HepG2 (cell line): ENCODE measurements around the gene ALDH18A1. TPM values are rescaled to one million over a fixed set of nuclear protein-coding genes. Genes with fewer than 3 reads are reported as not detected.
A peak's percentile ranks its signal among the peaks of the same experiment; 100 is the strongest.

Source experiments
- CREB1 ChIP-seq, 2 experiments: fragments of 450-650 bp in 1 of 2; IDR thresholded peaks; 2 replicates each; pipeline ENCODE4 v1.6.1; 2016 to 2017; ENCODE audit warnings: control low read depth in 1 of 2, mild to moderate bottlenecking in 1 of 2, missing compliant biosample characterization in 1 of 2, missing genetic modification characterization in 1 of 2
- HOXA3 ChIP-seq: sonication (generic); formaldehyde crosslinking; IDR thresholded peaks from 2 replicates; pipeline ENCODE4 v1.5.0; 2020; ENCODE audit warnings: missing genetic modification reagents
- MAZ ChIP-seq, 2 experiments: sonication (generic) in 1 of 2; formaldehyde crosslinking in 1 of 2; IDR thresholded peaks; 2 replicates each; pipeline versions ENCODE4 v1.5.0 to v1.6.1; 2012 to 2020; ENCODE audit warnings: low read depth in 2 of 2, mild to moderate bottlenecking in 2 of 2, borderline replicate concordance in 1 of 2, improper control_type of control experiment in 1 of 2, low read length in 1 of 2, missing genetic modification reagents in 1 of 2, moderate library complexity in 1 of 2
- REPIN1 ChIP-seq: sonication (generic); formaldehyde crosslinking; IDR thresholded peaks from 2 replicates; pipeline ENCODE4 v1.8.0; 2022; ENCODE audit warnings: missing genetic modification reagents, low read depth, mild to moderate bottlenecking, borderline replicate concordance
- SP2 ChIP-seq: sonication (generic); formaldehyde crosslinking; IDR thresholded peaks from 2 replicates; pipeline ENCODE4 v1.5.1; 2020; ENCODE audit warnings: mild to moderate bottlenecking, missing genetic modification reagents
- SP5 ChIP-seq: IDR thresholded peaks from 2 replicates; pipeline ENCODE4 v1.6.1; 2016; ENCODE audit warnings: low read depth, borderline replicate concordance
- TCF12 ChIP-seq, 2 experiments: fragments of 450-650 bp in 1 of 2; sonication (generic) in 1 of 2; formaldehyde crosslinking in 1 of 2; IDR thresholded peaks; 2 replicates each; pipeline versions ENCODE4 v1.6.1 to v1.8.0; 2017 to 2022; ENCODE audit warnings: antibody characterized with exemption in 1 of 2, mild to moderate bottlenecking in 1 of 2, missing genetic modification reagents in 1 of 2, moderate library complexity in 1 of 2
- YEATS2 ChIP-seq: sonication (generic); formaldehyde crosslinking; IDR thresholded peaks from 2 replicates; pipeline ENCODE4 v1.4.0; 2020; ENCODE audit warnings: missing genetic modification reagents, borderline replicate concordance
- YY1 ChIP-seq: IDR thresholded peaks from 2 replicates; pipeline ENCODE4 v1.6.1; 2011; ENCODE audit warnings: low read length, low read depth, moderate library complexity, mild to moderate bottlenecking; ENCODE audit not compliant: insufficient read depth, insufficient replicate concordance
- ZNF644 ChIP-seq: IDR thresholded peaks from 2 replicates; pipeline ENCODE4 v1.6.1; 2016; ENCODE audit warnings: low read depth
- ZNF816 ChIP-seq: sonication (generic); formaldehyde crosslinking; IDR thresholded peaks from 2 replicates; pipeline ENCODE4 v1.8.0; 2022; ENCODE audit warnings: missing genetic modification reagents, mild to moderate bottlenecking, borderline replicate concordance
- ZSCAN9 ChIP-seq: IDR thresholded peaks from 2 replicates; pipeline ENCODE4 v1.6.1; 2016; ENCODE audit warnings: borderline replicate concordance
- polyA plus RNA-seq, 8 experiments: library from polyadenylated mRNA; depleted of rRNA in 3 of 8; stranded (reverse) in 7 of 8; unstranded in 1 of 8; fragments of >200 nt; fragmentation: Illumina TruSeq in 4 of 8; extraction: Trizol in 4 of 8; gene quantifications; 2 replicates each; pipeline versions ENCODE4 v1.2.1 to v1.2.3, GENCODE V29; 2011 to 2016; ENCODE audit warnings: low read depth in 4 of 8, missing spikeins in 1 of 8, mixed read lengths in 1 of 8; ENCODE audit not compliant: insufficient read depth in 1 of 8
- total RNA-seq, 5 experiments: library from RNA; depleted of rRNA; stranded (reverse); fragments of >200 nt; fragmentation: Illumina TruSeq; extraction: Trizol; gene quantifications; 2 replicates each; pipeline ENCODE4 v1.2.3, GENCODE V29; 2016; ENCODE audit warnings: low read depth in 1 of 5
- TF ChIP-seq, protein P1 (sequence below): sonication (generic); formaldehyde crosslinking; IDR thresholded peaks from 2 replicates; pipeline ENCODE4 v1.5.0; 2020; ENCODE audit warnings: missing genetic modification reagents, mild to moderate bottlenecking, borderline replicate concordance
- TF ChIP-seq, protein P2 (sequence below): fragments of 450-650 bp; IDR thresholded peaks from 2 replicates; pipeline ENCODE4 v1.6.1; 2017; ENCODE audit warnings: mild to moderate bottlenecking
- TF ChIP-seq, protein P3 (sequence below): sonication (generic); formaldehyde crosslinking; conservative IDR thresholded peaks from 2 replicates; pipeline ENCODE4 v1.4.0; 2020; ENCODE audit warnings: mild to moderate bottlenecking, missing genetic modification reagents, moderate library complexity

The ALDH18A1 gene
- total and polyA plus RNA-seq, 2 of the 13 experiments (the other 11 are each of a cell fraction or from before 2014, with no cell fraction given): 180 to 263 TPM

DNA sequence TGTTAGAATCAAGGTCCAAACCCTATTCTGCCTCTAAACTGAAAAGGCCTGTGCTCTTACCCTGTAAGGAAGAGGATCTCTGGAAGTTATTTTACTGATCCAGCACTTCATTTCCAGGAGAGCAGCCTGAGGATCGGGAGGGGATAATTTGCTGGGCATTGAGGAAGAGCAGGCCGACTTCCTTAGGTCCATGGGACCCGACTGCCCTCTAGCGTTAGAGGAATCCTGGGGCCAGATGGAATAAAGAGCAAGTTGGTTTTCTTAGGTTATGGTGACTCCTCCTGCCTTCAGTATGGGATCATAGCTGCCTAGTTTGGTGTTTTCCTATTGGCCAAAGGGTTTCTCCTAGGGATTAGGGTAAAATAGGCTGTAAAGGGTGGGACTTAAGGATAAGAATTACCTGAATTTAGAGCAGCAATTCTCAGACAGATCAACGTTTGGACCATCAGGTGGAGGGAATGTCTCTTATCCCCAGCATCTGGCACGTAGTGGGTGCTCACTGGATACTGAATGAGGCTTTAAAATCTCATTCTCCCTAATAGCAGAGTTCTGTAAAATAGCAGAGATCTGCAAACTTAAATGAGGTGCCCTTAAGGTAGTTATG, 55.3 kb downstream of the ALDH18A1 start (continued):
- TF ChIP-seq, protein P1, sequence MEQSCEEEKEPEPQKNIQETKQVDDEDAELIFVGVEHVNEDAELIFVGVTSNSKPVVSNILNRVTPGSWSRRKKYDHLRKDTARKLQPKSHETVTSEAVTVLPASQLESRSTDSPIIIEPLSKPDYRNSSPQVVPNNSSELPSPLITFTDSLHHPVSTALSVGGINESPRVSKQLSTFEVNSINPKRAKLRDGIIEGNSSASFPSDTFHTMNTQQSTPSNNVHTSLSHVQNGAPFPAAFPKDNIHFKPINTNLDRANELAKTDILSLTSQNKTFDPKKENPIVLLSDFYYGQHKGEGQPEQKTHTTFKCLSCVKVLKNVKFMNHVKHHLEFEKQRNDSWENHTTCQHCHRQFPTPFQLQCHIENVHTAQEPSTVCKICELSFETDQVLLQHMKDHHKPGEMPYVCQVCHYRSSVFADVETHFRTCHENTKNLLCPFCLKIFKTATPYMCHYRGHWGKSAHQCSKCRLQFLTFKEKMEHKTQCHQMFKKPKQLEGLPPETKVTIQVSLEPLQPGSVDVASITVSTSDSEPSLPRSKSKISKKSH: no peak
- TF ChIP-seq SP5 (CRISPR knock-in tag) (no peak), ZNF816 (CRISPR knock-in tag) (no peak), SP2 (no peak), REPIN1 (CRISPR knock-in tag) (peak; percentile 47; the same call in 1 of the 2 replicates), TCF12 (IDR thresholded peaks at IDR 0.05) (no peak), TCF12 (CRISPR knock-in tag; IDR thresholded peaks at IDR 0.05) (no peak), YEATS2 (peak; percentile 52; the same call in 1 of the 2 replicates), CREB1 (IDR thresholded peaks at IDR 0.05) (no peak), CREB1 (CRISPR knock-in tag; IDR thresholded peaks at IDR 0.05) (no peak), ZNF644 (CRISPR knock-in tag) (no peak), MAZ (IDR thresholded peaks at IDR 0.05; ENCODE audit: borderline replicate concordance, low read depth, low read length) (no peak), MAZ (CRISPR knock-in tag; IDR thresholded peaks at IDR 0.05; ENCODE audit: low read depth) (0 out of 2 replicates have a peak, but pooled peaks have one; percentile 29), HOXA3 (CRISPR knock-in tag) (0 out of 2 replicates have a peak, but pooled peaks have one; percentile 34), YY1 (peak; percentile 44), ZSCAN9 (CRISPR knock-in tag) (0 out of 2 replicates have a peak, but pooled peaks have one; percentile 45)
- TF ChIP-seq, protein P2, sequence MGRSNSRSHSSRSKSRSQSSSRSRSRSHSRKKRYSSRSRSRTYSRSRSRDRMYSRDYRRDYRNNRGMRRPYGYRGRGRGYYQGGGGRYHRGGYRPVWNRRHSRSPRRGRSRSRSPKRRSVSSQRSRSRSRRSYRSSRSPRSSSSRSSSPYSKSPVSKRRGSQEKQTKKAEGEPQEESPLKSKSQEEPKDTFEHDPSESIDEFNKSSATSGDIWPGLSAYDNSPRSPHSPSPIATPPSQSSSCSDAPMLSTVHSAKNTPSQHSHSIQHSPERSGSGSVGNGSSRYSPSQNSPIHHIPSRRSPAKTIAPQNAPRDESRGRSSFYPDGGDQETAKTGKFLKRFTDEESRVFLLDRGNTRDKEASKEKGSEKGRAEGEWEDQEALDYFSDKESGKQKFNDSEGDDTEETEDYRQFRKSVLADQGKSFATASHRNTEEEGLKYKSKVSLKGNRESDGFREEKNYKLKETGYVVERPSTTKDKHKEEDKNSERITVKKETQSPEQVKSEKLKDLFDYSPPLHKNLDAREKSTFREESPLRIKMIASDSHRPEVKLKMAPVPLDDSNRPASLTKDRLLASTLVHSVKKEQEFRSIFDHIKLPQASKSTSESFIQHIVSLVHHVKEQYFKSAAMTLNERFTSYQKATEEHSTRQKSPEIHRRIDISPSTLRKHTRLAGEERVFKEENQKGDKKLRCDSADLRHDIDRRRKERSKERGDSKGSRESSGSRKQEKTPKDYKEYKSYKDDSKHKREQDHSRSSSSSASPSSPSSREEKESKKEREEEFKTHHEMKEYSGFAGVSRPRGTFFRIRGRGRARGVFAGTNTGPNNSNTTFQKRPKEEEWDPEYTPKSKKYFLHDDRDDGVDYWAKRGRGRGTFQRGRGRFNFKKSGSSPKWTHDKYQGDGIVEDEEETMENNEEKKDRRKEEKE: no peak
- TF ChIP-seq, protein P3, sequence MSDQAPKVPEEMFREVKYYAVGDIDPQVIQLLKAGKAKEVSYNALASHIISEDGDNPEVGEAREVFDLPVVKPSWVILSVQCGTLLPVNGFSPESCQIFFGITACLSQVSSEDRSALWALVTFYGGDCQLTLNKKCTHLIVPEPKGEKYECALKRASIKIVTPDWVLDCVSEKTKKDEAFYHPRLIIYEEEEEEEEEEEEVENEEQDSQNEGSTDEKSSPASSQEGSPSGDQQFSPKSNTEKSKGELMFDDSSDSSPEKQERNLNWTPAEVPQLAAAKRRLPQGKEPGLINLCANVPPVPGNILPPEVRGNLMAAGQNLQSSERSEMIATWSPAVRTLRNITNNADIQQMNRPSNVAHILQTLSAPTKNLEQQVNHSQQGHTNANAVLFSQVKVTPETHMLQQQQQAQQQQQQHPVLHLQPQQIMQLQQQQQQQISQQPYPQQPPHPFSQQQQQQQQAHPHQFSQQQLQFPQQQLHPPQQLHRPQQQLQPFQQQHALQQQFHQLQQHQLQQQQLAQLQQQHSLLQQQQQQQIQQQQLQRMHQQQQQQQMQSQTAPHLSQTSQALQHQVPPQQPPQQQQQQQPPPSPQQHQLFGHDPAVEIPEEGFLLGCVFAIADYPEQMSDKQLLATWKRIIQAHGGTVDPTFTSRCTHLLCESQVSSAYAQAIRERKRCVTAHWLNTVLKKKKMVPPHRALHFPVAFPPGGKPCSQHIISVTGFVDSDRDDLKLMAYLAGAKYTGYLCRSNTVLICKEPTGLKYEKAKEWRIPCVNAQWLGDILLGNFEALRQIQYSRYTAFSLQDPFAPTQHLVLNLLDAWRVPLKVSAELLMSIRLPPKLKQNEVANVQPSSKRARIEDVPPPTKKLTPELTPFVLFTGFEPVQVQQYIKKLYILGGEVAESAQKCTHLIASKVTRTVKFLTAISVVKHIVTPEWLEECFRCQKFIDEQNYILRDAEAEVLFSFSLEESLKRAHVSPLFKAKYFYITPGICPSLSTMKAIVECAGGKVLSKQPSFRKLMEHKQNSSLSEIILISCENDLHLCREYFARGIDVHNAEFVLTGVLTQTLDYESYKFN: peak; percentile 39
